Activated CD8-positive, alpha-beta memory T cell treated with anti-CD3 and anti-CD28 coated beads for 1 hour (primary cell): ENCODE measurements around the gene CPEB1.
"Not testable (repeated sequence)": the region's sequence is repeated elsewhere in the genome, so short reads cannot be mapped to it uniquely, and the experiment has no call there.

Experiments
- DNase-seq, 2 donors: peaks; one replicate each; pipeline ENCODE4 v3.0.0-alpha.2; 2020; ENCODE audit warnings: low read depth in 1 of 2; ENCODE audit errors: extremely low read depth in 1 of 2

The CPEB1 gene

GRCh38 chr15:82649226-82649999 lies 2.2 kb upstream of the CPEB1 start:
- DNase-seq = no peak

- no peak for DNase-seq
Measured at GRCh38 chr15:82648257-82649103, 1.3 kb upstream of the CPEB1 start.

GRCh38 chr15:82647835-82648256 lies 683 bp upstream of the CPEB1 start:
- peak in 1 of 2 donors; percentile 47 for DNase-seq

GRCh38 chr15:82646250-82647044 lies 716 bp downstream of the CPEB1 start:
- no peak for DNase-seq

GRCh38 chr15:82644967-82645852 lies 2.0 kb downstream of the CPEB1 start:
- DNase-seq = not testable (repeated sequence)

GRCh38 chr15:82643992-82644391 lies 3.2 kb downstream of the CPEB1 start:
- no peak for DNase-seq

- DNase-seq = no peak
Measured at GRCh38 chr15:82642656-82643055, 4.5 kb downstream of the CPEB1 start.

GRCh38 chr15:82641129-82641798 lies 5.9 kb downstream of the CPEB1 start:
- no peak for DNase-seq

GRCh38 chr15:82640672-82641071 lies 6.5 kb downstream of the CPEB1 start:
- DNase-seq = no peak

- no peak for DNase-seq
Measured at GRCh38 chr15:82635798-82636197, 11.4 kb downstream of the CPEB1 start.

- DNase-seq = no peak
Measured at GRCh38 chr15:82630033-82630432, 17.1 kb downstream of the CPEB1 start.

- no peak for DNase-seq
Measured at GRCh38 chr15:82625136-82625535, 22.0 kb downstream of the CPEB1 start.

GRCh38 chr15:82624438-82624837 lies 22.7 kb downstream of the CPEB1 start:
- DNase-seq = no peak

GRCh38 chr15:82624008-82624407 lies 23.2 kb downstream of the CPEB1 start:
- no peak for DNase-seq

GRCh38 chr15:82621970-82622369 lies 25.2 kb downstream of the CPEB1 start:
- DNase-seq = no peak

GRCh38 chr15:82613747-82614146 lies 33.4 kb downstream of the CPEB1 start:
- DNase-seq = no peak

- DNase-seq = no peak
Measured at GRCh38 chr15:82611348-82611747, 35.8 kb downstream of the CPEB1 start.

GRCh38 chr15:82602195-82602594 lies 45.0 kb downstream of the CPEB1 start:
- DNase-seq = no peak

- DNase-seq = no peak
Measured at GRCh38 chr15:82599862-82600261, 47.3 kb downstream of the CPEB1 start.

- DNase-seq = no peak
Measured at GRCh38 chr15:82597815-82598214, 49.3 kb downstream of the CPEB1 start.
